CD4-positive, alpha-beta T cell treated with Interleukin-4 for 4 hours (primary cell): ENCODE measurements around the gene KCNIP4.

Experiments
- DNase-seq: peaks from one replicate; pipeline ENCODE4 v3.0.0-alpha.2; 2020

KCNIP4 gene

GRCh38 chr4:21013501-21013900, 935.1 kb downstream of the KCNIP4 start:
- no peak for DNase-seq

- DNase-seq = no peak
Observed at GRCh38 chr4:21012851-21013331, 935.7 kb downstream of the KCNIP4 start.

- no peak for DNase-seq
Observed at GRCh38 chr4:21011106-21011505, 937.5 kb downstream of the KCNIP4 start.

- DNase-seq = no peak
Observed at GRCh38 chr4:21009956-21010355, 938.6 kb downstream of the KCNIP4 start.

GRCh38 chr4:21005647-21006046, 942.9 kb downstream of the KCNIP4 start:
- DNase-seq = no peak

- no peak for DNase-seq
Observed at GRCh38 chr4:21002976-21003375, 945.6 kb downstream of the KCNIP4 start.

- DNase-seq = no peak
Observed at GRCh38 chr4:21002286-21002685, 946.3 kb downstream of the KCNIP4 start.

GRCh38 chr4:21001490-21001889, 947.1 kb downstream of the KCNIP4 start:
- no peak for DNase-seq

GRCh38 chr4:20997886-20998285, 950.7 kb downstream of the KCNIP4 start:
- no peak for DNase-seq

- DNase-seq = no peak
Observed at GRCh38 chr4:20995610-20996009, 953.0 kb downstream of the KCNIP4 start.

GRCh38 chr4:20995015-20995414, 953.6 kb downstream of the KCNIP4 start:
- no peak for DNase-seq

- no peak for DNase-seq
Observed at GRCh38 chr4:20992002-20992401, 956.6 kb downstream of the KCNIP4 start.

GRCh38 chr4:20987191-20987590, 961.4 kb downstream of the KCNIP4 start:
- no peak for DNase-seq

GRCh38 chr4:20984576-20984836, 964.1 kb downstream of the KCNIP4 start:
- no peak for DNase-seq

- DNase-seq = no peak
Observed at GRCh38 chr4:20983763-20984575, 964.6 kb downstream of the KCNIP4 start.

- no peak for DNase-seq
Observed at GRCh38 chr4:20982544-20982943, 966.0 kb downstream of the KCNIP4 start.

- DNase-seq = no peak
Observed at GRCh38 chr4:20960291-20960690, 988.3 kb downstream of the KCNIP4 start.

- DNase-seq = no peak
Observed at GRCh38 chr4:20954541-20954940, 994.0 kb downstream of the KCNIP4 start.

GRCh38 chr4:20944961-20945360, 1003.6 kb downstream of the KCNIP4 start:
- DNase-seq = no peak

- no peak for DNase-seq
Observed at GRCh38 chr4:20944451-20944850, 1004.1 kb downstream of the KCNIP4 start.

GRCh38 chr4:20938204-20938603, 1010.4 kb downstream of the KCNIP4 start:
- DNase-seq = no peak

GRCh38 chr4:20926529-20926928, 1022.0 kb downstream of the KCNIP4 start:
- DNase-seq = no peak

GRCh38 chr4:20925176-20925575, 1023.4 kb downstream of the KCNIP4 start:
- no peak for DNase-seq

GRCh38 chr4:20922962-20923361, 1025.6 kb downstream of the KCNIP4 start:
- DNase-seq = no peak

- DNase-seq = peak; percentile 33
Observed at GRCh38 chr4:20916106-20916505, 1032.5 kb downstream of the KCNIP4 start.
